ENCODE results near the gene CEP104. TPM values are rescaled to one million over a fixed set of nuclear protein-coding genes. Genes with fewer than 3 reads are reported as not detected.

The CEP104 gene
- total RNA-seq, 4 donors from 2014 or later = 16.1 to 56.7 (median 39.6) TPM

- WGBS = 67% methylated on average over 15 of the region's 21 CpGs
- no peak overlapping the region for H3K4me3 ChIP-seq
These were observed 80.6 kb downstream of the CEP104 start for GRCh38 chr1:3776231-3776961.

DNA sequence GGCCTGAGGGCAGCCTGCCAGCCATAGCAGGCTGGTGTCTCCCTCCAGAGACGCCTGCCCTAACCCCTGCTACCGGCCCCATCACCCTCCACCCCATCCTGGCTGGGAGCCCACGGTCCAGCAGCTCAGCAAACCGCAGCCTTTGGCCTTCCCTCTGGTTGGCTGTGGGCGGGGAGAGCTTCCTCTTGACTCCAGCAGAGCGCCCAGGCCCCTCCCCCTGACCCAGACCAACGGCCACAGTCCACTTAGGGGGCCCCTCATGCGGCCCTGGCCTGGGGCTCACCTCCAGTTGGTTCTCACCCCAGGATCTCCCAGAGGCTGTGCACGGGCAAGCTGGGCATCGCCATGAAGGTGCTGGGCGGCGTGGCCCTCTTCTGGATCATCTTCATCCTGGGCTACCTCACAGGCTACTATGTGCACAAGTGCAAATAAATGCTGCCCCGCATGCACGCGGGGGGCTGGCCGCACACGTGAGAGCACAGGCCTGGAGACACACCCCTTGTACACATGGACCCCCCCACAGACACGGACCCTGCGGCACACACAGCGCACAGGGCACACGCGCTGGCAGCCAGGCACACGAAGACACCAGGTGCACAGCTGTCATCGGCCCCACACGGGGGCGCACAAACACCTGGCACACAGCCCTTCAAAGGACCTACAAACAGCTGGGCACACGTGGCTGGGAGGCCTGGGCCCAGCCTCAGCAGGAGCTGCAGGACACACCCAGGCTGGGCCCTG lies 81.4 kb downstream of the CEP104 start:
- Histone ChIP-seq H3K4me1 (peaks cover 46% of the 10 kb centered on the region), H3K27ac (no peak overlapping the region), H3K36me3 (peaks cover 19% of the 10 kb centered on the region), H3K27me3 (peaks cover 5% of the 10 kb centered on the region), H3K4me3 (no peak overlapping the region), H3K9me3 (no peaks in the 10 kb centered on the region)
- peak in 1 of 2 donors; percentile 78 for DNase-seq (ENCODE audit: low spot score in 2 of 2)
- TF ChIP-seq, protein P1, sequence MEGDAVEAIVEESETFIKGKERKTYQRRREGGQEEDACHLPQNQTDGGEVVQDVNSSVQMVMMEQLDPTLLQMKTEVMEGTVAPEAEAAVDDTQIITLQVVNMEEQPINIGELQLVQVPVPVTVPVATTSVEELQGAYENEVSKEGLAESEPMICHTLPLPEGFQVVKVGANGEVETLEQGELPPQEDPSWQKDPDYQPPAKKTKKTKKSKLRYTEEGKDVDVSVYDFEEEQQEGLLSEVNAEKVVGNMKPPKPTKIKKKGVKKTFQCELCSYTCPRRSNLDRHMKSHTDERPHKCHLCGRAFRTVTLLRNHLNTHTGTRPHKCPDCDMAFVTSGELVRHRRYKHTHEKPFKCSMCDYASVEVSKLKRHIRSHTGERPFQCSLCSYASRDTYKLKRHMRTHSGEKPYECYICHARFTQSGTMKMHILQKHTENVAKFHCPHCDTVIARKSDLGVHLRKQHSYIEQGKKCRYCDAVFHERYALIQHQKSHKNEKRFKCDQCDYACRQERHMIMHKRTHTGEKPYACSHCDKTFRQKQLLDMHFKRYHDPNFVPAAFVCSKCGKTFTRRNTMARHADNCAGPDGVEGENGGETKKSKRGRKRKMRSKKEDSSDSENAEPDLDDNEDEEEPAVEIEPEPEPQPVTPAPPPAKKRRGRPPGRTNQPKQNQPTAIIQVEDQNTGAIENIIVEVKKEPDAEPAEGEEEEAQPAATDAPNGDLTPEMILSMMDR (IDR thresholded peaks at IDR 0.05) = peak in 1 of 2 donors; percentile 31
- no peak for TF ChIP-seq POLR2AphosphoS5 (IDR thresholded peaks at IDR 0.05)
- 49% methylated on average over 18 of the region's 27 CpGs for WGBS

More at GRCh38 chr1:3776231-3776961, 80.6 kb downstream of the CEP104 start:
- TF ChIP-seq, protein P1 (IDR thresholded peaks at IDR 0.05) = no peak
- no peak for TF ChIP-seq POLR2AphosphoS5 (IDR thresholded peaks at IDR 0.05)
- TF ChIP-seq POLR2A (IDR thresholded peaks at IDR 0.05) = no peak
- no peak for TF ChIP-seq EP300 (IDR thresholded peaks at IDR 0.05)
- H3K27me3 ChIP-seq = no peaks in the 10 kb centered on the region
- no peaks in the 10 kb centered on the region for H3K9me3 ChIP-seq
- no peak overlapping the region for H3K27ac ChIP-seq
- peaks cover 42% of the 10 kb centered on the region for H3K4me1 ChIP-seq
- peaks cover 26% of the 10 kb centered on the region for H3K36me3 ChIP-seq
- no peak for DNase-seq (ENCODE audit: low spot score in 2 of 2)

GRCh38 chr1:3774946-3775489 lies 82.0 kb downstream of the CEP104 start:
- peaks cover 11% of the 10 kb centered on the region for H3K27me3 ChIP-seq
- no peak overlapping the region for H3K4me3 ChIP-seq
- no peak overlapping the region for H3K27ac ChIP-seq
- DNase-seq (ENCODE audit: low spot score in 2 of 2) = no peak
- no peaks in the 10 kb centered on the region for H3K9me3 ChIP-seq
- H3K36me3 ChIP-seq = peaks cover 12% of the 10 kb centered on the region
- TF ChIP-seq POLR2AphosphoS5 (IDR thresholded peaks at IDR 0.05) (no peak), EP300 (IDR thresholded peaks at IDR 0.05) (no peak), POLR2A (IDR thresholded peaks at IDR 0.05) (no peak)
- TF ChIP-seq, protein P1 (IDR thresholded peaks at IDR 0.05) = no peak
- H3K4me1 ChIP-seq = peaks cover 46% of the 10 kb centered on the region
- WGBS = 73% methylated on average over 15 of the region's 17 CpGs

- Histone ChIP-seq H3K9me3 (no peaks in the 10 kb centered on the region), H3K27ac (no peak overlapping the region), H3K4me3 (no peak overlapping the region), H3K4me1 (peaks cover 46% of the 10 kb centered on the region), H3K27me3 (peaks cover 15% of the 10 kb centered on the region), H3K36me3 (peaks cover 6% of the 10 kb centered on the region)
- TF ChIP-seq POLR2AphosphoS5 (IDR thresholded peaks at IDR 0.05) (no peak), POLR2A (IDR thresholded peaks at IDR 0.05) (no peak), EP300 (IDR thresholded peaks at IDR 0.05) (no peak)
- TF ChIP-seq, protein P1 (IDR thresholded peaks at IDR 0.05) = no peak
- 70% methylated on average over 13 of the region's 19 CpGs for WGBS
- peak in 1 of 2 donors; percentile 76 for DNase-seq (ENCODE audit: low spot score in 2 of 2)
These were observed 82.6 kb downstream of the CEP104 start for GRCh38 chr1:3774276-3774945.

Data from suprapubic skin (tissue), 4 donors.